Stimulated activated CD8-positive, alpha-beta memory T cell treated with anti-CD3 and anti-CD28 coated beads, Interleukin-12 subunit alpha, Interleukin-12 subunit beta, amount 100 ng/mL, for 24 hours (primary cell): Measurements from ENCODE around the gene CRTC1.

Source experiments
- DNase-seq: peaks from one replicate; pipeline ENCODE4 v3.0.0-alpha.2; 2020; ENCODE audit errors: extremely low read depth

CRTC1 gene

DNA sequence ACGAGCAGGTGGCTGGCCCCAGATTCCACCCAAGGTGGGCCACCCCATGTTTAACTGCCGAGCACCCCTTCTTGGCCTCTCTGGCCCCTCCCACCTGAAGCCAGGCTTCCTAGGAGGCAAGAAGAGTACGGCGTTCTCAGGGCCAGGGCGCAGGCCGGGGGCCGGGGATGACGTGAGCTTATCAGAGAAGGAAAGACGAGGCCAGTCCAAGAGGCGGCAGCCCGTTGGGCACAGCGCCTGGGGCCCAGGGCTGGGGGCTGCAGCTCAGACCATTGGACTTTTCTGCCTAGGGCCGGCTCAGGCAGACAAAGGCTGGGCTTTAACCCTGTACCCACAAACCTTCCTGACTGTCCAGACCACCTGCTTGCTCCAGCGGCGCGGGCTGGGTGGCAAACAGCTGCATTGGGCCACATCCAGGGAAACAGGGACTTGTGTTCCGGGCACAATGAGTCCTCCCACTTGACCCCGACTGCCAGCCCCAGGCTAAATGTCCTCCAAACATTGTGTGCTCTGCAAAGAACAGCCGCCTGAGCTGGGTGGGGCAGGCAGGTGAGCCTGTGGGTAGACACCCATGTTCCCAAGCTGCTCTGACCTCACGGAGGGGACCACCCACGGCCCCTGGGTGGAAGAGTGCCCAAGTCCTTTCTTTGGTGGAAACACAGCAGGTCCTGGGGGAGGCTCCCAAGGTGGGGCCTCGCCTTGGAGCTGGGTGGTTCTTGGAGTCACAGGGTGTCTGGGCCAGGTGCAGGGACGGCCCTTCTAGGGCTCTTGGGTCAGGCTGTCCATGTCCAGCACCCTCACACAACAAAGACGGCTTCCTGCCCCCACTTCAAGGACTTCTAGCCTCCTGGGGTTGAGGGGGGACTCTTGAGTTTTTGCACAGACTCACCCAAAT, 85.8 kb downstream of the CRTC1 start:
- no peak for DNase-seq

DNA sequence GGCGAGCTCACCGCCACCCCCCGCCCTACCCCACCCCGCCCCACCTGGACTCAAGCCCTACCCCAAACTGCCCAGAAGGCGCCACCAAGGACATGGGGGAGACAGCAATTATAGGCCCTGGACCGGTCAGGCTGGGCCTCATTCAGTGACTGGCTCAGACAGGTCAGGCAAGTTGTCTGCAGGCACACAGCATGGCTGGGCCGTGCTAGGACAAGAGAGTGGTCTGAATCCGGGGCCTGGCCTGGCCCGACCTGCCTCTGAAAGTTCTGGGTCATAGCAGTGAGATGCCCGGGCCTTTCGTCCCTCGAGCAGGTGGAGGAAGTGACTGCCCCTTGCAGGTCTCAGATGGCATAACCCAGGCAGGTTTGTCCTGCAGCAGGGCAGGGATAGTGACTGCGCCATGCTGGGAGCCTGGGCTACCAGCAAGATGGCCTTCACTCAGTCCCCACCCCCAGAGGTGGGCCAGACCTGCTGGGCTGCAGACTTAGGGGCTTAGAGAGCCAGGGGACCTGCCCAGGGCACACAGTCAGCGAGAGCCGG, 86.6 kb downstream of the CRTC1 start:
- DNase-seq = no peak

DNA sequence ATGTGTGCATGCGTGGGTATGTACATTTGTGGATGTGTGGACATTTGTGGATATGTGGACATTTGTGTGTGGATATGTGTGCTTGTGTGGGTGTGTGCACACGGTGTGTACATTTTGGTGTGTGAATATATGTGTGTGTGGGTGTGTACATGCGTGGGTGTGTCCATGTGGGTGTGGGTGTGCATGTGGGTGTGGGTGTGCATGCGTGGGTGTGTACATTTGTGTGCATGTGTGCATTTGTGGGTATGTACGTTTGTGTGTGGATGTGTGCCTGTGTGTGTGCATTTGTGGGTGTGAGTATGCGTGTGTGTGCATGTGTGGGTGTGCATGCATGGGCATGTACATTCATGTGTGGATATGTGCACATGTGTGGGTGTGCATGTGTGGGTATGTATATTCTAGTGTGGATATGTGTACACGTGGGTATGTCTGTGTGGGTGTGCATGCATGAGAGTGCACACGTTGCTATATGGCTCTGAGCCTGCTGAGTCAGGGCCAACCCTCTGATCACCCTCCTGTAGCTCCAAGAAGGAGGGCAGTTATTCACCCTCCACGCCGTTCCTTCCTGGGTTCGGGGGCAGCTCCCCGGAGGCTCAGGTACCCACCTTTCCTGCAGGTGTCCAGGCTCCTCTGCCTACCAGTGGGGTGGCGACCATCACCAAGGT, 87.3 kb downstream of the CRTC1 start:
- no peak for DNase-seq

DNA sequence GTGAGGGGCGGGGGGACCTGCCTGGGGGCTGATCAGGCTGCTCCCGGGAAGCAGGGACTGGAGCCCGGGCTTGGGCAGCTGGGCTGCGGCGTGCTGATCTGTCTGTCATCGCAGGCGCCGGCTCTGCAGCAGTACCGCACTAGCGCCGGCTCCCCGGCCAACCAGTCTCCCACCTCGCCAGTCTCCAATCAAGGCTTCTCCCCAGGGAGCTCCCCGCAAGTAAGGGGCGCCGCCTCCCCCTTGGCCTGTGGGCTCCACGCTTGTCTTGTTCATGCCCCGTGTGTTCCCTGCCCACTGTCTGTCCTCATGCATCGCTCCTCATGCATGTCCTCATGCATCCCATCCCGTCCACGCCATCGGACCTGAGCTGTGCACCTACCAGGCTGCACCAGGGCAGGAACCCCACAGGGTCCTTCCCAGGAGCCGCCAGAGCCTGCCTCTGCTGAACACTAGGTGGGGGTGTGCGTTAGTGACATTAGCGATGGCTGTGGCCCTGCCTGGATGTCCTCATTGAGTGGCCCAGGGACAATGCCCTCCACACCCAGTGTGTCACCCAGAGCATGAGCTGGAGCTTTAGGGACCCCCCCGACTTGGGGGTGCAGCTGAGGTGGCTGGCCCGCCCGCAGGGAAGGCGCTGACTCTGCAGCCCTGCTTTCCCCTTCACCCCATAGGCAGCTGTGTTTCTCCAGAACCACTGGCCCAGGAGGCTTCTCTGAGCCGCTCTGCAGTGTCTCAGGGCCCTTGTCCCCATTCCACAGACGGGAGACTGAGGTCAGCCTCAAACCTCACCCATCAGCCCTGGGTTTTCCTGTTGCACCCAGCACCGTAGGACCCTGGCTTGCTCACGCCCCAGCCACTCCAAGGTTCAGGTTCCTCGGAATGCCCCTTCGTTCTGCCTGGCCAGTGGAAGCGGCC, 88.1 kb downstream of the CRTC1 start:
- DNase-seq = no peak

- DNase-seq = no peak
Observed at GRCh38 chr19:18772620-18773587, 89.4 kb downstream of the CRTC1 start.

- no peak for DNase-seq
Observed at GRCh38 chr19:18773682-18774081, 90.2 kb downstream of the CRTC1 start.

DNA sequence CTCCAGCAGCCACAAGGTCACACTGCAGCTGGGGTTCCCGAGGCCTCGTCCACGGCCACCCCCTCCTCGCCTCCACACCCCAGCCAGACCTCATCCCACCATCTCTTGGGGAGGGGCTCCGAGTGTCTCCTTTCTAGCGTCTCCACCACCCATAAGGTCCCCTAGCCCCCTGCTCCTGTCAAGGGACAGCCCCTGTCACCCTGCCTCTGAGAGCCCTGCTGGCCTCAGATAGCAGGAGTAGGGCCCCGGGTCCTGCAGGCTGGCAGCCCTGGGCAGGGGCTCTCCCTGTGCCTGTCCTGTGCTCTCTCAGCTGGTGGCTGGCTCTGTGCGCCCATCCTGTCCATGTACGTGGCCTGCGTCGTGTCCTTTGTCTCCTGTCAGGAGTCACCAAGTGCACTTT, 90.6 kb downstream of the CRTC1 start:
- no peak for DNase-seq

DNA sequence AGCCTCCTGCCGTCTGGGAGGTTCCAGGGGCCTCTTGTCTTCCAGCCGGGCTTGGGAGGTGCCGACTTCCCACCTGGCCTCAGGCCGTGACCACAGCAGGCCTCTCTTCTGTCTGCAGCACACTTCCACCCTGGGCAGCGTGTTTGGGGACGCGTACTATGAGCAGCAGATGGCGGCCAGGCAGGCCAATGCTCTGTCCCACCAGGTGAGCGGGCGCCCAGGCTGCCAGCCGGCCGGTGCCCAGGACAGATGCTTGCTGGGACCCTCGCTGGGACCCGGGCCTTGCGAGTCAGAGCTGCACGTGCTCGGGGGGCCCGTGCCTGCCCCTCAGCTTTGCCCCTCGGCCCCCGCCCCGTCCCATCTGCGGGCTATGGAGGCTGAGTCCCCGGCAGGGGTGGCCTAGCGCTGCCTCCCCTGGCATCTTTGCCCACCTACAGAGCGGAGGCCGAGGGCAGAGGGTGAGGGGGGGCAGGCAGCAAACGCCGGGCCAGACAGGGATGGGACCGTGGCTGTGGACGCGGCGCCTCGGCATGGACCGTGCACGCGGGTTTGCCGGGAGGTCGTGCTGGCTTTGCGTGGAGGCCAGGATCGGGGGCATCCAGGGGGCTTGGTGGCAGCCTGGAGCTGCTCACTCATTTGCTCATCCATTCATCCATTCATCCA, 91.4 kb downstream of the CRTC1 start:
- no peak for DNase-seq

GRCh38 chr19:18775586-18776287, 92.3 kb downstream of the CRTC1 start:
- no peak for DNase-seq

DNA sequence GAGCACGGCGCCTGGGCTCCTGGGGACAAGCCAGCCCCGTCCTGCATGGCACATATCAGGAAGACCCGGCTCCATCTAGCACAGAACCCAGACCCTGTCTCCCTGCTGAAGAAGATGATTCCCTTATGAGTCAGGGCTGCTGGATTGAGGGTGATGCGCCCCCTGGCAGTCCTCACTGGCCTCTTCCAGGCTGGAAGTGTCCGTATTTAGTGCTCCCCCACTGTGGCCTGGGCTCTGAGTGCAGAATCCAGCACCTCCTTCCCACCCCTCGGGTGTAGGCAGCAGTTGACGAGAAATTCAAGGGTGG, 92.8 kb downstream of the CRTC1 start:
- no peak for DNase-seq

DNA sequence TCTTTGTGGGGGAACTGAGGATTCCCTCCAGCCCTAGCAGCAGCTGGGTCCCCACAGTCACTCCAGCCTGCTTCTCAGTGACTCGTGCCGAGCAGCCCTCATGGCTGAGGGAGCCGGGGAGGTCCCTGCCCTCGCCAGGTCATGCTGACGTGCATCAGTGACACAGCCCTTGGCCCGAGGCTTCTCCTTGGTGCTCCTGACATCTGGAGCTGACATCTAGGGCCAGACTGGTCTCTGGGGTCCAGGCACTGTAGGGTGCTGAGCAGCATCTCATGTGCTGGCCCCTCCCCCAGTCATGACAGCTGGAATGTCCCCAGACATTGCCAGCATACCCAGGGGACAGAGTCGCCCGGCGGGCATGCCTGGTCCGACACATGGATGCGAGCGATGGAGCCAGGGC, 93.3 kb downstream of the CRTC1 start:
- DNase-seq = no peak

DNA sequence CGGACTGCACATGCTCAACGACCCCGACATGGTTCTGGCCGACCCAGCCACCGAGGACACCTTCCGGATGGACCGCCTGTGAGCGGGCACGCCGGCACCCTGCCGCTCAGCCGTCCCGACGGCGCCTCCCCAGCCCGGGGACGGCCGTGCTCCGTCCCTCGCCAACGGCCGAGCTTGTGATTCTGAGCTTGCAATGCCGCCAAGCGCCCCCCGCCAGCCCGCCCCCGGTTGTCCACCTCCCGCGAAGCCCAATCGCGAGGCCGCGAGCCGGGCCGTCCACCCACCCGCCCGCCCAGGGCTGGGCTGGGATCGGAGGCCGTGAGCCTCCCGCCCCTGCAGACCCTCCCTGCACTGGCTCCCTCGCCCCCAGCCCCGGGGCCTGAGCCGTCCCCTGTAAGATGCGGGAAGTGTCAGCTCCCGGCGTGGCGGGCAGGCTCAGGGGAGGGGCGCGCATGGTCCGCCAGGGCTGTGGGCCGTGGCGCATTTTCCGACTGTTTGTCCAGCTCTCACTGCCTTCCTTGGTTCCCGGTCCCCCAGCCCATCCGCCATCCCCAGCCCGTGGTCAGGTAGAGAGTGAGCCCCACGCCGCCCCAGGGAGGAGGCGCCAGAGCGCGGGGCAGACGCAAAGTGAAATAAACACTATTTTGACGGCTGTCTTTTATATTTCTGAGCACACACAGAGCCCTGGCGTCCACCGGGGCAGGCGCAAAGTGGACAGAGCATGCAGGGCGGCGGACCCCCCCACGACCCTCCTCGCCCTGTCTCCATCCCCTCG, 94.0 kb downstream of the CRTC1 start:
- DNase-seq = no peak

DNA sequence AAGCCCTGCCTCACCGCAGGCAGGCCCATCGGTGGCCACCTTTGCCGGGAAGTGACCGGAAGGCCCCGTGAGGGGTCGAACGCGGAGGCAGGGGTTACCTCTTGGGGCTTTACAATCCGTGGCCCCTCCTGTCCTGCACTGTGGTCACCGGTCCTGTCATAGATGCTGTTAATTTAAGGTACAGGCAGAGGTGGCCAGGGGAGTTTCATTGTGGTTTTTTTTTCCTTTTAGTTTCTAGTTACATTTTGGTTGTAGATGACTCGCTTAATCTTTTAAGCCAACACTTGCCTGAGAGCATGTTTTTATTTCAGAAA, 94.6 kb downstream of the CRTC1 start:
- no peak for DNase-seq

DNA sequence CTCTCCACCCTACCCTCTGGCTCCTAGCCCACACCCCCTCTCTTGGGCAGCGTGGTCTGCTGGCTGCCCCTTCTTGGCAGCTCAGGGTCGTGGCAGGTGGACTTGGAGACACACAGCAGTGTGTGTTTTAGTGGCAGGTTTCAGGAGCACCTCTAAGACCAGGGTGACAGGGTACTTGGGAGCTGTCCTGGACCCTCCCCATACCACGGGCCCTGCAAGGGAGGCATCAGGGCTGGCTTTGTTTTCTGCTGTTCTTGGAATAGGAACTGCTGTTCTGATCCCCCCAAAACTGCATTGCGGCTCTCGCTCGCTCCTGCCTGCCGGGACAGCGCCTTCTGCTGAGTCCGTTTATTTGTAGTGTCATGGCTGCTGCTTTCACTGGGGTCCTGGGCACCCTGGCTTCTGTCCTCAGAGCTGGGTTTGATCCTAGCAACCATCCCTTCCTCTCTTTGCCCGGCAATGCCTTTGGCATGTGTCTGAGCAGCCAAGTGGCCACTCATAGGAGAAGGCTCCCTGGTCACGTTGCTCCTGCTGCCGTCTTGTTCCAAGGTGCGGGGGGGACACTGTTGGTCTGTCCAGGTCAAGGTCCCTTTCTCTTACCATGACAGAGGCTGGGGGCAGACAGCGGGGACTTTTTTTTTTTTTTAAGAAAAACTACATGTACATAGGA, 95.5 kb downstream of the CRTC1 start:
- no peak for DNase-seq

DNA sequence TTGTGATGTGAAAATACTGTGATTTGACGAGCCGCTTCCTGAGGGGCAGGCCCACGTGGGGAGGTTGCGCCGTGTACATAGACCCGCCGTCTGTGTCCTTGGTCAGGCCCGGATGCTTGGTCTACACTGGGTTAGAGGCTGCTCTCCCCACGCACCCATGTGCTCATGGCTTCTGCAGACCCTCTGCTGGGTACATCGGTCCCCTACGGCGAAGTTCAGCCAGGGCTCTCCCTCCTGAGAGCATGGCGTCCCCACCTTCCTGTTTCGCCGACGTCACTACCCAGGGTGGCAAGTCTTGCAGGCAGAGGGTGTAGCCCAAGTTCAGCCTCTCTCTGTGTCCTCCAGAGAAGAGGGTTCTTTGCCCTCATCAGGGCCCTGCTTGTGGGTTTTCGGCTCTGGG, 96.6 kb downstream of the CRTC1 start:
- DNase-seq = no peak

GRCh38 chr19:18780631-18781030, 97.2 kb downstream of the CRTC1 start:
- no peak for DNase-seq

GRCh38 chr19:18781047-18781600, 97.6 kb downstream of the CRTC1 start:
- DNase-seq = no peak

DNA sequence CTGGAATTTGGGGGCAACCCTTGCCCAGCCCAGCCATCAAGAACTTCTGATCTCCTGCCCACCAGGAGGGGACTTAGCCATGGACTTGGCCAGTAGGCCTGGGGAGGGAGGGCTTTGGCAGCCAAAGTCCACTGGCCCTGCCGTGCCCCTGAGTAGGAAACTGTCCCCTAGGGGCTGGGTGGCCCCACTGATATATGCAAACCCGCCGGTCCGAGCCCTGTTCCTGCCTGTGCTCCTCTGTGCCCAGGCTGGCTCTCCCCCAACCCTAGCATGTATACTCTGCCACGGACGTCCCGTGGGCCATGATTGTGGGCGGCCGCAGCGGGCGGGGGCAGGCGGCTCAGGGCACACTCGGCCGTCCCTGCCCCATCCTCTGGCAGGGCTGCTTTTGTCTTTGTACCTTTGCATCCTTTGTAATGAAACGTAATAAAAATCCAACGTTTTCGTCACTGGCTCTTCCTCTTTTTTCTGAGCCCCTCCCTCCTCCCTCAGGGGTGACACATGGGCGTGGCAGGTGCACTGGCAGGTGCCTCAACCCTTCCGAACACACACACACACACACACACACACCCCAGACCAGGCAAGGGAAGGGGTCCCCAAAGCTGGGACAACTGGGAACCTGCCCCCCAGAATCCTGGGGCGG, 98.5 kb downstream of the CRTC1 start:
- no peak for DNase-seq
